Stimulated activated CD8-positive, alpha-beta memory T cell treated with anti-CD3 and anti-CD28 coated beads, Interleukin-7, amount 100 ng/mL, for 1 hour (primary cell): Measurements from ENCODE around the gene PLXNB1.
"Not testable (repeated sequence)": the region's sequence is repeated elsewhere in the genome, so short reads cannot be mapped to it uniquely, and the experiment has no call there.

Source experiments
- DNase-seq, 2 donors: peaks; one replicate each; pipeline ENCODE4 v3.0.0-alpha.2; 2020; ENCODE audit warnings: low read depth in 2 of 2

PLXNB1 gene

GRCh38 chr3:48406443-48407431 lies 23.1 kb downstream of the PLXNB1 start:
- DNase-seq: no peak

- no peak for DNase-seq
Measured at GRCh38 chr3:48405971-48406370, 23.9 kb downstream of the PLXNB1 start.

GRCh38 chr3:48405343-48405881 lies 24.5 kb downstream of the PLXNB1 start:
- DNase-seq: no peak

GRCh38 chr3:48404440-48405342 lies 25.2 kb downstream of the PLXNB1 start:
- DNase-seq: no peak

- DNase-seq: no peak
Measured at GRCh38 chr3:48403533-48404439, 26.1 kb downstream of the PLXNB1 start.

GRCh38 chr3:48402907-48403306 lies 27.0 kb downstream of the PLXNB1 start:
- DNase-seq: no peak

- no peak for DNase-seq
Measured at GRCh38 chr3:48402281-48402732, 27.6 kb downstream of the PLXNB1 start.

- not testable (repeated sequence) for DNase-seq
Measured at GRCh38 chr3:48401434-48401901, 28.4 kb downstream of the PLXNB1 start.

- DNase-seq: peak; percentile 15 to 19
Measured at GRCh38 chr3:48400824-48401433, 29.0 kb downstream of the PLXNB1 start.

- no peak for DNase-seq
Measured at GRCh38 chr3:48399387-48400172, 30.3 kb downstream of the PLXNB1 start.

GRCh38 chr3:48398701-48399386 lies 31.0 kb downstream of the PLXNB1 start:
- no peak for DNase-seq

- DNase-seq: no peak
Measured at GRCh38 chr3:48397767-48398681, 31.9 kb downstream of the PLXNB1 start.

GRCh38 chr3:48395714-48396113 lies 34.2 kb downstream of the PLXNB1 start:
- DNase-seq: no peak

GRCh38 chr3:48394391-48394790 lies 35.5 kb downstream of the PLXNB1 start:
- no peak for DNase-seq

- DNase-seq: no peak
Measured at GRCh38 chr3:48388966-48389365, 40.9 kb downstream of the PLXNB1 start.

GRCh38 chr3:48387634-48388033 lies 42.3 kb downstream of the PLXNB1 start:
- no peak for DNase-seq

- no peak for DNase-seq
Measured at GRCh38 chr3:48372862-48373435, 56.9 kb downstream of the PLXNB1 start.

GRCh38 chr3:48372377-48372770 lies 57.5 kb downstream of the PLXNB1 start:
- no peak for DNase-seq
